ENCODE results near the gene UNC13D. TPM values are rescaled to one million over a fixed set of nuclear protein-coding genes. Genes with fewer than 3 reads are reported as not detected.

UNC13D gene
- total and polyA plus RNA-seq, 9 of the 15 experiments (the other 6 are each of a cell fraction or from before 2014, with no cell fraction given) = 0.86 to 244 (median 69.2) TPM

DNA sequence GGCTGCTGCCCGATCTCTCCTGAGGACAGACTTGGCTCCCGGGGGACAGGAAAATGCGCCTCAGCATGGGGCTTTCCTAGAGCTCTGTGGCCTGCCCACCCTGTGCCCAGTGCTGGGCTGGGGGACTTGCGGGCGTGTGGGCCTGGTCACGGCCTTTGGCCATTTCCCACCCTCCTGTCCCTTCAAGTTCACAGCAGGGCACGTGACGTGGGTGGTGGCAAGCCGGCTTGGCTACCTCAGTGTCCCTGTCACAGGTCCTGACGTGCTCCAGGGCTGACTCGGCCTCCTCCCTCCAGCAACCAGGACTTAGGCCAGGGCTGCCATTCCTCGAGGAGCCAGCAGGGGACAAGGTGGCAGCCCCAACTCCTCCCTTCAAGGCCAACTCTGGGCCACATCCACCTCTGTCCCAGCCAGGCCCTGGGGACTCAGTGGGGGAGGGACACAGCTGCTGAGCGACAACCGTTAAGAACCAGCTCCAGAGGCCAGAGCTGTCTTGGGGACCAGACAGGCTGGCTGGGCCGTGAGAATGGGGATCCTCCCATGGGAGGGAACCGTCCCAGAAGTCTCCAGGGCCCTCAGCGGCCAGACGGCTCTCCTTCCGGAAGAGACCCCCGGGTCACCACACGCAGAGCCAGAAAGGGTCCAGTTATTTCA, 981 bp upstream of the UNC13D start (continued):
- TF ChIP-seq CHD7 (IDR thresholded peaks at IDR 0.05; ENCODE audit: low read depth, low read length) (no peak), ELK3 (CRISPR knock-in tag; IDR thresholded peaks at IDR 0.05) (no peak), SIX5 (IDR thresholded peaks at IDR 0.05; ENCODE audit: borderline replicate concordance in 1 of 2, insufficient read depth in 1 of 2, low read depth in 1 of 2, low read length in 2 of 2) (no peak), RBM14 (IDR thresholded peaks at IDR 0.05; ENCODE audit: borderline replicate concordance, insufficient read depth, low read depth, low read length) (no peak), TAF15 (IDR thresholded peaks at IDR 0.05; ENCODE audit: low read depth, low read length) (no peak), RBM22 (IDR thresholded peaks at IDR 0.05; ENCODE audit: low read depth, low read length, poor library complexity, severe bottlenecking) (no peak), ZNF263 (CRISPR knock-in tag; IDR thresholded peaks at IDR 0.05; ENCODE audit: borderline replicate concordance) (peak; percentile 99), TEAD2 (tag; IDR thresholded peaks at IDR 0.05) (no peak), CHD2 (IDR thresholded peaks at IDR 0.05; ENCODE audit: low read depth, low read length) (peak; percentile 60), TCF3 (CRISPR knock-in tag; IDR thresholded peaks at IDR 0.05) (peak; percentile 45; the same call in 1 of the 2 replicates)
- TF ChIP-seq, protein P1, sequence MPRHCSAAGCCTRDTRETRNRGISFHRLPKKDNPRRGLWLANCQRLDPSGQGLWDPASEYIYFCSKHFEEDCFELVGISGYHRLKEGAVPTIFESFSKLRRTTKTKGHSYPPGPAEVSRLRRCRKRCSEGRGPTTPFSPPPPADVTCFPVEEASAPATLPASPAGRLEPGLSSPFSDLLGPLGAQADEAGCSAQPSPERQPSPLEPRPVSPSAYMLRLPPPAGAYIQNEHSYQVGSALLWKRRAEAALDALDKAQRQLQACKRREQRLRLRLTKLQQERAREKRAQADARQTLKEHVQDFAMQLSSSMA (CRISPR knock-in tag; IDR thresholded peaks at IDR 0.05) = no peak
- TF ChIP-seq, protein P2, sequence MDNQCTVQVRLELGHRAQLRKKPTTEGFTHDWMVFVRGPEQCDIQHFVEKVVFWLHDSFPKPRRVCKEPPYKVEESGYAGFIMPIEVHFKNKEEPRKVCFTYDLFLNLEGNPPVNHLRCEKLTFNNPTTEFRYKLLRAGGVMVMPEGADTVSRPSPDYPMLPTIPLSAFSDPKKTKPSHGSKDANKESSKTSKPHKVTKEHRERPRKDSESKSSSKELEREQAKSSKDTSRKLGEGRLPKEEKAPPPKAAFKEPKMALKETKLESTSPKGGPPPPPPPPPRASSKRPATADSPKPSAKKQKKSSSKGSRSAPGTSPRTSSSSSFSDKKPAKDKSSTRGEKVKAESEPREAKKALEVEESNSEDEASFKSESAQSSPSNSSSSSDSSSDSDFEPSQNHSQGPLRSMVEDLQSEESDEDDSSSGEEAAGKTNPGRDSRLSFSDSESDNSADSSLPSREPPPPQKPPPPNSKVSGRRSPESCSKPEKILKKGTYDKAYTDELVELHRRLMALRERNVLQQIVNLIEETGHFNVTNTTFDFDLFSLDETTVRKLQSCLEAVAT (IDR thresholded peaks at IDR 0.05) = peak; percentile 14 to 72; a peak in 1 of 4 replicates
